ENCODE results near the gene RAB30. TPM values are rescaled to one million over a fixed set of nuclear protein-coding genes. Genes with fewer than 3 reads are reported as not detected.

RAB30 gene
- total and polyA plus RNA-seq, 4 experiments from 2014 or later = 5.0 to 14.1 (median 10.6) TPM

DNA sequence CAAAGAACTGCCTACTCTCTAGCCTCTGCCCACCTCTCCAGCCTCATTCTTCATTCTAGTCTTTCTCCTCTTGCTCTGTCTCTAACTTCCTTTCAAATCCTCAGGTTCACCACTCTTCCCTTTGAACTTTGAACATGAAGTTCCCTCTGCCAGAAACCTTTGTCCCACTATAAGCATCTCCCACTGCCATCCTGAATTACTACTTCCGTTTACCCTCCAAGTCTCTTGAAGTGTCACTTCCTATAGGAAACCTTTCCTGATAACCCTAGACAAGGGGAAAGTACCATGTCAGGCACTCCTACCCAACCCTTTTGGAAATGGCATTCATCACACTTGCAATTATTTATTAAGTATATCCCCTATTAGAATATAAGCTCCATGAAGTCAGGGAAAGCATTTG lies 3.1 kb downstream of the RAB30 start:
- Histone ChIP-seq H3K4me1 (ENCODE audit: insufficient read depth, low read length) (peaks cover 34% of the 10 kb centered on the region), H3K27ac (ENCODE audit: low read depth, low read length) (no peak overlapping the region), H3K4me3 (ENCODE audit: low read length in 2 of 2) (no peak overlapping the region), H3K9me3 (ENCODE audit: control insufficient read depth in 1 of 2, low read length in 2 of 2) (no peaks in the 10 kb centered on the region), H3K27me3 (ENCODE audit: insufficient read depth, low read length) (no peaks in the 10 kb centered on the region), H3K36me3 (ENCODE audit: insufficient read depth, low read length) (no peaks in the 10 kb centered on the region)
- peaks cover 0 to 1% (median 0%) of the 10 kb centered on the region in 8 donors for H3K9me3 Mint-ChIP-seq
- H3K36me3 Mint-ChIP-seq = peaks cover 4 to 10% of the 10 kb centered on the region in 2 donors
- DNase-seq = no peak
- H3K4me3 Mint-ChIP-seq = peak overlapping the region in 1 of 8 donors; percentile 87
- CTCF ChIA-PET (ENCODE audit: partially characterized antibody) = interaction anchor here (0.5 to 0.6 kb wide), 2 partner anchors 105 to 108 kb away, joined by 3 read pairs; no protein-coding TSS in a partner anchor
- H3K27ac Mint-ChIP-seq = peak overlapping the region in 1 of 7 donors; percentile 2
- peaks cover 2 to 29% (median 17%) of the 10 kb centered on the region in 4 donors for H3K4me1 Mint-ChIP-seq
- H3K27me3 Mint-ChIP-seq = no peaks in the 10 kb centered on the region
- POLR2A ChIA-PET (ENCODE audit: partially characterized antibody) = interaction anchor here (1.3 kb wide), 1 partner anchor 88 kb away, joined by 4 read pairs; the partner anchor contains the start of gene PCF11
- intact Hi-C loops (cut with micrococcal nuclease) = no loop called here

DNA sequence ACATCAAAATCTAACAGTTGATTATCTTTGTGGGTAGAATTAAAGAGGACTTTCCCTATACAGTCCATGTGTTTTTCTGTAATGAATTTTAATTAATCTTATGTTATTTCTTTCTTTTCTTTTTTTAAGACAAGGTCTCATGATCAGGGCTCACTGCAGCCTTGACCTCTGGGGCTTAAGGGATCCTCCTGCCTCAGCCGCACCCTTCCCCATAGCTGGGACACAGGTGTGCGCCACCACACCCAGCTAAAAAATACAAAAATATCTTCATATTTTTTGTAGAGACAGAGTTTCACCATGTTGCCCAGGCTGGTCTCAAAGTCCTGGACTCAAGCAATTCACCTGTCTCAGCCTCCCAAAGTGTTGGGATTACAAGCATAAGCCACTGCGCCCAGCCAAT lies 7.7 kb downstream of the RAB30 start:
- Mint-ChIP-seq H3K27ac (peak overlapping the region in 2 of 7 donors; percentile 41 to 96), H3K9me3 (no peaks in the 10 kb centered on the region), H3K36me3 (peaks cover 3 to 10% of the 10 kb centered on the region in 2 donors), H3K4me1 (peaks cover 20 to 29% (median 24%) of the 10 kb centered on the region in 4 donors), H3K4me3 (peak overlapping the region in 2 of 8 donors; percentile 49 to 86), H3K27me3 (no peaks in the 10 kb centered on the region)
- Histone ChIP-seq H3K4me3 (ENCODE audit: low read length in 2 of 2) (no peak overlapping the region), H3K27me3 (ENCODE audit: insufficient read depth, low read length) (no peaks in the 10 kb centered on the region), H3K27ac (ENCODE audit: low read depth, low read length) (no peak overlapping the region), H3K36me3 (ENCODE audit: insufficient read depth, low read length) (no peaks in the 10 kb centered on the region), H3K4me1 (ENCODE audit: insufficient read depth, low read length) (peaks cover 25% of the 10 kb centered on the region), H3K9me3 (ENCODE audit: control insufficient read depth in 1 of 2, low read length in 2 of 2) (no peaks in the 10 kb centered on the region)
- ChIA-PET CTCF (ENCODE audit: partially characterized antibody) (interaction anchor here (0.8 to 2.6 kb wide), 4 partner anchors 11 to 196 kb away, joined by 4 to 10 read pairs (median 5); partner anchors contain the start of gene PCF11), POLR2A (ENCODE audit: partially characterized antibody) (interaction anchor here (1.0 to 4.1 kb wide), 5 partner anchors 9 to 164 kb away, joined by 3 to 40 read pairs (median 11); partner anchors contain the start of genes ANKRD42, PCF11, PRCP and RAB30)
- intact Hi-C loops (cut with micrococcal nuclease) = loop anchor here (5.0 kb wide), 1 partner anchor 57 kb away; no protein-coding TSS in a partner anchor
- DNase-seq = no peak

DNA sequence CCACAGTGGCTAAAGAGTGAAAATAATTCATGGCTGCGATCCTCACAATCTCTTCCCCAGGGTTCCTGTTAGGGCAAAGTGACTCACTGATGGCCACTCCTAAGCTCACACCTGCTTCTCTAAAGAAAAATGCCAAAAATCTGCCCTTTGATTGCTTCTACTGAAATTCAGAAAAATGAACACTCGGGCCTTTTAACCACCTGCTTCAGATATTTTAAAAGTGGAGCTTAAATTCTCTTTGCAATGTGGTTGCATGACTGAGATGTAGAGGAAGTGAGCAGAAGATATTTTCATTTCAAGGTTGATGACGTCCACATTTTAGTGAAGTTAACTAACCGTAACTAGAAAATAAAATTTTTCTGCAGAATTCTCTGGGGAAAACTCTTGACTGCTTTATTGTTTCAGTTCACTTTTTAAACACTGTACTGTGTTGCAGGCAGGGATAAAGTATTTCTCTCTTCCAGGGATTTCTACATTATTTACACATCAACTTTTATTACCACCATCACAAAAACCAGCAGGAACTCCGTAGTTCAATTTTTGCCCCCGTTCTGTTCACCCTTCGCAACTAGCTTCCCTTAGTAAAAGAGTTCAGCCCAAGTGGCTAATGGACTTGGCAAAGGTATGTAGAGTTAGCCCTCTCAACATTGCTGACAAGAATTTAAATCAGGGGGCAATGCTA lies 8.5 kb downstream of the RAB30 start:
- Mint-ChIP-seq H3K4me1 (peaks cover 16 to 29% (median 21%) of the 10 kb centered on the region in 4 donors), H3K27me3 (no peaks in the 10 kb centered on the region), H3K4me3 (peak overlapping the region; percentile 83 to 91 (median 86)), H3K36me3 (peaks cover 3 to 4% of the 10 kb centered on the region in 2 donors), H3K9me3 (no peaks in the 10 kb centered on the region), H3K27ac (peak overlapping the region; percentile 43 to 96 (median 92))
- Histone ChIP-seq H3K27ac (ENCODE audit: low read depth, low read length) (peak overlapping the region; percentile 11), H3K36me3 (ENCODE audit: insufficient read depth, low read length) (no peaks in the 10 kb centered on the region), H3K4me1 (ENCODE audit: insufficient read depth, low read length) (peaks cover 22% of the 10 kb centered on the region), H3K27me3 (ENCODE audit: insufficient read depth, low read length) (no peaks in the 10 kb centered on the region), H3K4me3 (ENCODE audit: low read length in 2 of 2) (peak overlapping the region; percentile 0 to 46), H3K9me3 (ENCODE audit: control insufficient read depth in 1 of 2, low read length in 2 of 2) (no peaks in the 10 kb centered on the region)
- intact Hi-C loops (cut with micrococcal nuclease) = loop anchor here (5.0 kb wide), 1 partner anchor 56 kb away; no protein-coding TSS in a partner anchor
- ChIA-PET CTCF (ENCODE audit: partially characterized antibody) (interaction anchor here (0.7 to 2.6 kb wide), 5 partner anchors 8 to 93 kb away, joined by 3 to 10 read pairs (median 3); partner anchors contain the start of gene PCF11), POLR2A (ENCODE audit: partially characterized antibody) (interaction anchor here (0.9 to 4.1 kb wide), 7 partner anchors 9 to 223 kb away, joined by 3 to 40 read pairs (median 4); partner anchors contain the start of genes ANKRD42, CCDC90B, PCF11 and PRCP)
- DNase-seq = peak in 4 of 5 donors; percentile 27 to 40 (median 30)

DNA sequence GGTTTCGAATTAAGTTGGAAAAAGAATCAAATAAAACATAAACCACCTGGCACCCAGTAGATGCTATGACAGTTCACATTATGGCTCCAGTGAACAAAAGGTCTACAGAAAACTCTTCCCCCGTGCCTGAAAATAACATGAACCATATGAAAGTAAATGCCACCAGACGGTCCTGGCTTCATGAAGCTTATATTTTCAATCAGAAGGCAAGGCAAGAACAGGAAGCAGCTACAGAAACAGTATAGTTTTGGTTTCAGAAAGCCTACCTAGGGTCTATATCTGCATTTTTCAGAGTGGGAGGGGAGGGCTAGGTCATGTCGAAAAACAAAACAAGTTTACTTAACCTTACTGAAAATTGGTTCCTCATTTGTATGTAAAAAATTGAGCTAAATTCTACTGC lies 9.8 kb downstream of the RAB30 start:
- peak overlapping the region in 4 of 7 donors; percentile 57 to 74 (median 68) for H3K27ac Mint-ChIP-seq

DNA sequence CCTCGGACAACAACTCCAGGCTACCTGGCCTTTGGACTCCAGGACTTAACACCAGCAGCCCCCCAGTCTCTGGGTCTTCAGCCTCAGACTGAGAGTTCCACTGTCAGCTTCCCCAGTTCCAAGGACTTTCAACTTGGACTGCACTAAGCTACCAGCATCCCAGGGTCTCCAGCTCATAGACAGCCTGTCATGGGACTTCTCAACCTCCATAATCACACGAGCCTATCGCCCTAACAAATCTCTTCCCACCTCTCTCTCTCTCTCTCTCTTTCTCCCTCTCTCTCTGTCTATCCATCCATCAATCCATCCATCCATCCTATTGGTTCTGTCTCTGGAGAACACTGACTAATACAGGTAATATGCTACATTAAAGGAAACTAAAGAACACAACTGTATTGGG lies 10.7 kb downstream of the RAB30 start:
- POLR2A ChIA-PET (ENCODE audit: partially characterized antibody) = interaction anchor here (4.1 kb wide), 1 partner anchor 12 kb away, joined by 40 read pairs; the partner anchor contains the start of gene RAB30
- CTCF ChIA-PET (ENCODE audit: partially characterized antibody) = no interaction called here
- H3K27ac ChIP-seq (ENCODE audit: low read depth, low read length) = no peak overlapping the region
- H3K9me3 ChIP-seq (ENCODE audit: control insufficient read depth in 1 of 2, low read length in 2 of 2) = no peaks in the 10 kb centered on the region
- H3K27me3 ChIP-seq (ENCODE audit: insufficient read depth, low read length) = no peaks in the 10 kb centered on the region
- Mint-ChIP-seq H3K36me3 (peaks cover 3 to 4% of the 10 kb centered on the region in 2 donors), H3K9me3 (no peaks in the 10 kb centered on the region), H3K4me3 (peak overlapping the region in 1 of 8 donors; percentile 31), H3K4me1 (peaks cover 16 to 29% (median 24%) of the 10 kb centered on the region in 4 donors), H3K27me3 (no peaks in the 10 kb centered on the region), H3K27ac (peak overlapping the region in 1 of 7 donors; percentile 3)
- H3K4me3 ChIP-seq (ENCODE audit: low read length in 2 of 2) = no peak overlapping the region
- no peaks in the 10 kb centered on the region for H3K36me3 ChIP-seq (ENCODE audit: insufficient read depth, low read length)
- peaks cover 22% of the 10 kb centered on the region for H3K4me1 ChIP-seq (ENCODE audit: insufficient read depth, low read length)
- intact Hi-C loops (cut with micrococcal nuclease) = loop anchor here (5.0 kb wide), 1 partner anchor 54 kb away; no protein-coding TSS in a partner anchor
- DNase-seq = no peak

More for the DNA sequence above, 9.8 kb downstream of the RAB30 start:
- Histone ChIP-seq H3K27ac (ENCODE audit: low read depth, low read length) (no peak overlapping the region), H3K4me1 (ENCODE audit: insufficient read depth, low read length) (peaks cover 22% of the 10 kb centered on the region), H3K36me3 (ENCODE audit: insufficient read depth, low read length) (no peaks in the 10 kb centered on the region), H3K27me3 (ENCODE audit: insufficient read depth, low read length) (no peaks in the 10 kb centered on the region), H3K4me3 (ENCODE audit: low read length in 2 of 2) (no peak overlapping the region), H3K9me3 (ENCODE audit: control insufficient read depth in 1 of 2, low read length in 2 of 2) (no peaks in the 10 kb centered on the region)
- Mint-ChIP-seq H3K4me3 (peak overlapping the region in 6 of 8 donors; percentile 15 to 91 (median 54)), H3K36me3 (peaks cover 3 to 4% of the 10 kb centered on the region in 2 donors), H3K27me3 (no peaks in the 10 kb centered on the region), H3K4me1 (peaks cover 16 to 29% (median 21%) of the 10 kb centered on the region in 4 donors), H3K9me3 (no peaks in the 10 kb centered on the region)
- intact Hi-C loops (cut with micrococcal nuclease) = loop anchor here (5.0 kb wide), 1 partner anchor 55 kb away; no protein-coding TSS in a partner anchor
- ChIA-PET CTCF (ENCODE audit: partially characterized antibody) (interaction anchor here (0.6 to 1.2 kb wide), 3 partner anchors 10 to 19 kb away, joined by 3 to 7 read pairs (median 3); partner anchors contain the start of gene RAB30), POLR2A (ENCODE audit: partially characterized antibody) (interaction anchor here (0.9 to 4.1 kb wide), 4 partner anchors 11 to 160 kb away, joined by 4 to 40 read pairs (median 20); partner anchors contain the start of genes DDIAS, PCF11 and RAB30)
- no peak for DNase-seq

DNA sequence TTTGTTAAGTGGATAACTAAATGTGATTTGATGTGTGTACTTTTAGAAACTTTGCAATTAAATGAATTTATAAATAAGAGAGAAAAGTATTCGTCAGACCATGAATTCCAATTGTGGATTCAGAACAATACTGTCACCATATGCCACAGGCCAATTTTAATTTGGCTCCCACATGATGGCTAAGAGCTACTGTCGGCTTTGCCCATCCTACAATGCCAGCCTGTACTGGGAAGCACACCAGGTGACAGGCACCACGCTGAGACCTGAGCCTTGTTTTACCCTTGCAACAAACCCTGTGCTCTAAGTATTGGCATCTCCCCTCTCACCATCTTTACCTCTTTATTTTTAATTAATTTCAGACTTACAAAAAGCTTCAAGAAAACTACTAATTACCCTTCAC lies 14.0 kb downstream of the RAB30 start:
- peaks cover 18 to 42% (median 28%) of the 10 kb centered on the region in 4 donors for H3K4me1 Mint-ChIP-seq
- CTCF ChIA-PET (ENCODE audit: partially characterized antibody) = interaction anchor here (0.7 to 1.3 kb wide), 2 partner anchors 16 to 191 kb away, joined by 3 read pairs; no protein-coding TSS in a partner anchor
- H3K9me3 Mint-ChIP-seq = no peaks in the 10 kb centered on the region
- H3K36me3 Mint-ChIP-seq = peaks cover 5 to 17% of the 10 kb centered on the region in 2 donors
- Histone ChIP-seq H3K4me3 (ENCODE audit: low read length in 2 of 2) (no peak overlapping the region), H3K9me3 (ENCODE audit: control insufficient read depth in 1 of 2, low read length in 2 of 2) (no peaks in the 10 kb centered on the region), H3K27ac (ENCODE audit: low read depth, low read length) (no peak overlapping the region), H3K36me3 (ENCODE audit: insufficient read depth, low read length) (no peaks in the 10 kb centered on the region), H3K27me3 (ENCODE audit: insufficient read depth, low read length) (no peaks in the 10 kb centered on the region), H3K4me1 (ENCODE audit: insufficient read depth, low read length) (peaks cover 29% of the 10 kb centered on the region)
- DNase-seq = no peak
- intact Hi-C loops (cut with micrococcal nuclease) = no loop called here
- H3K27me3 Mint-ChIP-seq = no peaks in the 10 kb centered on the region
- H3K4me3 Mint-ChIP-seq = no peak overlapping the region
- POLR2A ChIA-PET (ENCODE audit: partially characterized antibody) = interaction anchor here (0.8 to 1.3 kb wide), 2 partner anchors 21 to 99 kb away, joined by 3 to 4 read pairs; partner anchors contain the start of gene PCF11
- no peak overlapping the region for H3K27ac Mint-ChIP-seq
